H9 (cell line): ENCODE measurements around the gene GRIK1. TPM values are rescaled to one million over a fixed set of nuclear protein-coding genes. Genes with fewer than 3 reads are reported as not detected.

Source experiments
- DNase-seq: peaks from one replicate; pipeline ENCODE4 v3.0.0-alpha.2; 2017
- H2AFZ ChIP-seq: one replicate; pipeline ENCODE4 v1.6.1; 2013; ENCODE audit warnings: mild to moderate bottlenecking, low read length, control low read depth, moderate library complexity
- H2AK5ac ChIP-seq: 2 replicates; pipeline ENCODE4 v1.6.1; 2013; ENCODE audit warnings: low read length, control low read depth, mixed read lengths; ENCODE audit not compliant: insufficient read length
- H2BK120ac ChIP-seq: one replicate; pipeline ENCODE4 v1.6.1; 2013; ENCODE audit warnings: low read depth, mild to moderate bottlenecking, low read length, control low read depth, inconsistent platforms; ENCODE audit not compliant: poor library complexity, severe bottlenecking
- H2BK12ac ChIP-seq: 2 replicates; pipeline ENCODE4 v1.6.1; 2013; ENCODE audit warnings: low read length, control low read depth, mixed read lengths, low read depth; ENCODE audit not compliant: insufficient read length
- H2BK15ac ChIP-seq: 2 replicates; pipeline ENCODE4 v1.6.1; 2013; ENCODE audit warnings: low read depth, low read length, control low read depth
- H2BK20ac ChIP-seq: one replicate; pipeline ENCODE4 v1.6.1; 2013; ENCODE audit warnings: low read depth, mild to moderate bottlenecking, low read length, control low read depth, inconsistent platforms; ENCODE audit not compliant: poor library complexity, severe bottlenecking
- H2BK5ac ChIP-seq: 2 replicates; pipeline ENCODE4 v1.6.1; 2013; ENCODE audit warnings: low read length, control low read depth, mixed read lengths; ENCODE audit not compliant: insufficient read length
- H3K14ac ChIP-seq: 2 replicates; pipeline ENCODE4 v1.6.1; 2013; ENCODE audit warnings: low read length, control low read depth; ENCODE audit not compliant: insufficient read depth
- H3K18ac ChIP-seq: 2 replicates; pipeline ENCODE4 v1.6.1; 2013; ENCODE audit warnings: low read depth, mild to moderate bottlenecking, mixed read lengths, low read length, control low read depth; ENCODE audit not compliant: insufficient read length
- H3K23ac ChIP-seq: 2 replicates; pipeline ENCODE4 v1.6.1; 2013; ENCODE audit warnings: low read length, control low read depth, mixed read lengths, low read depth; ENCODE audit not compliant: insufficient read length
- H3K23me2 ChIP-seq: 2 replicates; pipeline ENCODE4 v1.6.1; 2013; ENCODE audit warnings: low read depth, mild to moderate bottlenecking, mixed read lengths, low read length, control low read depth; ENCODE audit not compliant: insufficient read length, poor library complexity, severe bottlenecking
- H3K27ac ChIP-seq: 2 replicates; pipeline ENCODE4 v1.5.1; 2013; ENCODE audit warnings: low read length, control low read depth, mixed read lengths, low read depth; ENCODE audit not compliant: insufficient read length
- H3K27me3 ChIP-seq: 2 replicates; pipeline ENCODE4 v1.6.1; 2013; ENCODE audit warnings: low read length, control low read depth, inconsistent platforms; ENCODE audit not compliant: insufficient read depth
- H3K4ac ChIP-seq: 2 replicates; pipeline ENCODE4 v1.6.1; 2013; ENCODE audit warnings: low read depth, mild to moderate bottlenecking, control low read depth, inconsistent platforms, low read length, moderate library complexity
- H3K4me1 ChIP-seq: 2 replicates; pipeline ENCODE4 v1.6.1; 2013; ENCODE audit warnings: low read length, control low read depth, inconsistent platforms; ENCODE audit not compliant: insufficient read depth
- H3K4me2 ChIP-seq: 2 replicates; pipeline ENCODE4 v1.6.1; 2013; ENCODE audit warnings: low read length, control low read depth, mixed read lengths; ENCODE audit not compliant: insufficient read length, insufficient read depth
- H3K56ac ChIP-seq: 2 replicates; pipeline ENCODE4 v1.6.1; 2013; ENCODE audit warnings: low read depth, mild to moderate bottlenecking, mixed read lengths, low read length, control low read depth; ENCODE audit not compliant: insufficient read length
- H3K79me1 ChIP-seq: 2 replicates; pipeline ENCODE4 v1.6.1; 2013; ENCODE audit warnings: low read depth, mild to moderate bottlenecking, moderate library complexity, low read length, control low read depth, inconsistent platforms; ENCODE audit not compliant: insufficient read depth, poor library complexity, severe bottlenecking
- H3K79me2 ChIP-seq: 2 replicates; pipeline ENCODE4 v1.6.1; 2013; ENCODE audit warnings: low read length, control low read depth, inconsistent platforms; ENCODE audit not compliant: insufficient read depth
- H3K9ac ChIP-seq: 2 replicates; pipeline ENCODE4 v1.6.1; 2013; ENCODE audit warnings: low read length, control low read depth, mixed read lengths; ENCODE audit not compliant: insufficient read length; ENCODE audit errors: extremely low read depth
- H3K9me3 ChIP-seq: one replicate; pipeline ENCODE4 v1.6.1; 2013; ENCODE audit warnings: low read depth, low read length, inconsistent platforms; ENCODE audit not compliant: control insufficient read depth
- H3T11ph ChIP-seq: one replicate; pipeline ENCODE4 v1.6.1; 2013; ENCODE audit warnings: mild to moderate bottlenecking, low read length, control low read depth, inconsistent platforms
- H4K20me1 ChIP-seq: one replicate; pipeline ENCODE4 v1.6.1; 2013; ENCODE audit not compliant: control insufficient read depth, insufficient read length, insufficient read depth
- H4K5ac ChIP-seq: 2 replicates; pipeline ENCODE4 v1.6.1; 2013; ENCODE audit warnings: low read depth, mild to moderate bottlenecking, mixed read lengths, low read length, control low read depth; ENCODE audit not compliant: insufficient read length
- H4K8ac ChIP-seq: replicated peaks from 2 replicates; pipeline ENCODE4 v1.6.1; 2013; ENCODE audit warnings: low read length, control low read depth, mixed read lengths, low read depth; ENCODE audit not compliant: insufficient read length
- H4K91ac ChIP-seq: 2 replicates; pipeline ENCODE4 v1.6.1; 2013; ENCODE audit warnings: low read depth, mild to moderate bottlenecking, moderate library complexity, mixed read lengths, low read length, control low read depth; ENCODE audit not compliant: insufficient read length
- H3K27ac Mint-ChIP-seq, 3 experiments: 2 replicates in 2 of 3; 3 replicates in 1 of 3; pipeline ENCODE4 v1.8.0; 2020 to 2021; ENCODE audit warnings: mixed read lengths in 3 of 3, mild to moderate bottlenecking in 1 of 3, moderate library complexity in 1 of 3
- H3K27me3 Mint-ChIP-seq: 2 replicates; pipeline ENCODE4 v1.8.0; 2021; ENCODE audit warnings: low read depth, mild to moderate bottlenecking, moderate library complexity, mixed read lengths
- H3K36me3 Mint-ChIP-seq, 3 experiments: 2 replicates in 2 of 3; 3 replicates in 1 of 3; pipeline ENCODE4 v1.8.0; 2020 to 2021; ENCODE audit warnings: low read depth in 3 of 3, mixed read lengths in 3 of 3; ENCODE audit not compliant: insufficient read depth in 1 of 3
- H3K4me1 Mint-ChIP-seq, 2 experiments: 2 replicates each; pipeline ENCODE4 v1.8.0; 2020; ENCODE audit warnings: mixed read lengths in 2 of 2
- H3K4me3 Mint-ChIP-seq, 2 experiments: 2 replicates in 1 of 2; 3 replicates in 1 of 2; pipeline ENCODE4 v1.8.0; 2020 to 2021; ENCODE audit warnings: mild to moderate bottlenecking in 2 of 2, mixed read lengths in 2 of 2, moderate library complexity in 1 of 2
- H3K9me3 Mint-ChIP-seq, 2 experiments: 2 replicates in 1 of 2; 3 replicates in 1 of 2; pipeline ENCODE4 v1.8.0; 2020; ENCODE audit warnings: mild to moderate bottlenecking in 2 of 2, mixed read lengths in 2 of 2, moderate library complexity in 1 of 2
- CTCF ChIP-seq: fragments of 200-600 bp; sonication (generic); conservative IDR thresholded peaks from 3 replicates; pipeline ENCODE4 v1.8.0; 2021; ENCODE audit warnings: antibody characterized with exemption, mild to moderate bottlenecking
- WGBS: extraction: QIAGEN DNeasy Blood & Tissue Kit; methylation state at CpG from one replicate; pipeline ENCODE4 v1.1.7; 2013; ENCODE audit warnings: missing lambda C conversion rate, low lambda C conversion rate, mixed read lengths; ENCODE audit not compliant: insufficient read length; ENCODE audit errors: extremely low coverage; 5-methylcytosine and 5-hydroxymethylcytosine counted together
- total RNA-seq: library from RNA; stranded (reverse); gene quantifications from 2 replicates; pipeline ENCODE4 v1.2.1, GENCODE V29; 2021

The GRIK1 gene
- total RNA-seq, 1 experiment from 2014 or later: not detected

- H2BK120ac ChIP-seq: no peak overlapping the region
- H3K9me3 ChIP-seq: no peaks in the 10 kb centered on the region
- Mint-ChIP-seq H3K36me3 (no peaks in the 10 kb centered on the region), H3K4me1 (peaks cover 17 to 22% of the 10 kb centered on the region in 2 experiments), H3K9me3 (peaks cover 0 to 5% of the 10 kb centered on the region in 2 experiments; a peak in 1 of 5 replicates), H3K27ac (no peak overlapping the region), H3K4me3 (no peak overlapping the region), H3K27me3 (no peaks in the 10 kb centered on the region)
- H4K5ac ChIP-seq: no peak overlapping the region
- H3K79me1 ChIP-seq: no peaks in the 10 kb centered on the region
- H2AFZ ChIP-seq: no peak overlapping the region
- no peak overlapping the region for H3K4me2 ChIP-seq
- no peak overlapping the region for H3K23ac ChIP-seq
- H4K91ac ChIP-seq: no peak overlapping the region
- H2BK12ac ChIP-seq: no peak overlapping the region
- H2BK5ac ChIP-seq: no peak overlapping the region
- H3K18ac ChIP-seq: no peak overlapping the region
- H4K20me1 ChIP-seq: no peaks in the 10 kb centered on the region
- no peak overlapping the region for H3K9ac ChIP-seq
- H3K14ac ChIP-seq: no peak overlapping the region
- no peak for TF ChIP-seq CTCF
- no peaks in the 10 kb centered on the region for H3K79me2 ChIP-seq
- no peak for DNase-seq
- H2BK20ac ChIP-seq: no peak overlapping the region
- no peak overlapping the region for H3T11ph ChIP-seq
- H3K27me3 ChIP-seq: no peaks in the 10 kb centered on the region
- H3K4ac ChIP-seq: no peak overlapping the region
- H2AK5ac ChIP-seq: no peak overlapping the region
- WGBS: no CpG with 5 or more reads among the region's 4 CpGs
- no peak overlapping the region for H3K27ac ChIP-seq
- no peak overlapping the region for H2BK15ac ChIP-seq
- no peaks in the 10 kb centered on the region; the same call in 1 of the 2 replicates for H3K4me1 ChIP-seq
- no peaks in the 10 kb centered on the region for H3K23me2 ChIP-seq
- no peak overlapping the region for H4K8ac ChIP-seq
- H3K56ac ChIP-seq: no peak overlapping the region
Measured at GRCh38 chr21:29601047-29601446, 338.7 kb downstream of the GRIK1 start.
